ENCODE data around the gene RNASE3. TPM values are rescaled to one million over a fixed set of nuclear protein-coding genes. Genes with fewer than 3 reads are reported as not detected.
"Not testable (repeated sequence)": the region's sequence is repeated elsewhere in the genome, so short reads cannot be mapped to it uniquely, and the experiment has no call there.

Gene RNASE3
- total RNA-seq = not detected

DNA sequence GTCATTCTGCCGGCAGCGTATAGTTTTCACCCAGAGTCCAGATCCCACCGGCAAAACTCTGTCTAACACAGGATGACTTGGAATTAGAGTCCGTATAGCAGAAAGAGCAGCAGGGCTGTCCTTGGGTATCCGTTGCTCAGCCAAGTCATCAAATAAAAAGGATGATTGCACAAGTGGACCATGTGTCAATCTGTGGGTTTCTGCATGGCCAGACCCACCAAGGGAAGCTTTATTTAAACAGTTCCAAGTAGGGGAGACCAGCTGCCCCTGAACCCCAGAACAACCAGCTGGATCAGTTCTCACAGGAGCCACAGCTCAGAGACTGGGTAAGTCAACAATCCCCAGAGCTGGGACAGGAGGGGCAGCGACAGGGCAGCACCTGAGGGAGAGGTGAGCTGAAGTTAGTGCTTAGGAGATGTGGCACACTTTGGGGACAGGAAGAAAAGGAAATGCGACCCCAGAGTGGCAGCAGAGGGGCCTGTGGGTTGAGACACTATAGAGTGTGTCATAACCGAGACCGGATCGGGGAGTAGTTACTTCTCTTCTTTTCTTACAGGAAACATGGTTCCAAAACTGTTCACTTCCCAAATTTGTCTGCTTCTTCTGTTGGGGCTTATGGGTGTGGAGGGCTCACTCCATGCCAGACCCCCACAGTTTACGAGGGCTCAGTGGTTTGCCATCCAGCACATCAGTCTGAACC is at the start of gene RNASE3:
RNASE3 (plus strand) TSS at position 260 of the 700 bp plus-strand sequence; CDS start at position 562, 302 bp downstream.
- H3K9me3 Mint-ChIP-seq (ENCODE audit: low read depth); ATAC-seq; H3K27me3 Mint-ChIP-seq; intact Hi-C loops (cut with DNase I, micrococcal nuclease); H3K4me1 Mint-ChIP-seq; H3K36me3 Mint-ChIP-seq (ENCODE audit: low read depth); DNase-seq; POLR2A ChIA-PET; H3K4me3 Mint-ChIP-seq; H3K27ac Mint-ChIP-seq: not testable (repeated sequence)
- CTCF ChIA-PET = interaction anchor here (0.7 to 1.6 kb wide), 2 partner anchors 80 to 177 kb away, joined by 3 read pairs; no protein-coding TSS in a partner anchor

DNA sequence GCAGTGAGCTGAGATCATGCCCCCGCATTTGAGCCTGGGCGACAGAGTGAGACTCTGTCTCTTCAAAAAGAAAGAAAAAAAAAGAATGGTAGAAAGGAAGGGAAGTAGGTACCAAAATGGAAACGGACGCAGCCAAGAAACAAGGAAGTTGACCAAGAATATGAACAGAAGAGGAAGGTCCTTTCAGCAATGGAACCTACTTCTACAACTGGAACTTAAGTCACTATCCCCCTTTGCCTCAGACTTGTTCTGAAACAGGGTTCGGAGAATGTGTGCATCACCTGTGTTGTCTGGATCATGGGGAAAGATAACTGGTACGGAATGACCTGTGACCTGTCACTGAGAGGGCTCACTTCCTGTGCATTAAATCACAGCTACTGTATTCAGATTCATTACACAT is 44.6 kb upstream of the RNASE3 start:
- ChIA-PET CTCF (interaction anchor here (1.4 to 5.0 kb wide), 2 partner anchors 12 to 124 kb away, joined by 3 to 29 read pairs; no protein-coding TSS in a partner anchor), POLR2A (no interaction called here)

DNA sequence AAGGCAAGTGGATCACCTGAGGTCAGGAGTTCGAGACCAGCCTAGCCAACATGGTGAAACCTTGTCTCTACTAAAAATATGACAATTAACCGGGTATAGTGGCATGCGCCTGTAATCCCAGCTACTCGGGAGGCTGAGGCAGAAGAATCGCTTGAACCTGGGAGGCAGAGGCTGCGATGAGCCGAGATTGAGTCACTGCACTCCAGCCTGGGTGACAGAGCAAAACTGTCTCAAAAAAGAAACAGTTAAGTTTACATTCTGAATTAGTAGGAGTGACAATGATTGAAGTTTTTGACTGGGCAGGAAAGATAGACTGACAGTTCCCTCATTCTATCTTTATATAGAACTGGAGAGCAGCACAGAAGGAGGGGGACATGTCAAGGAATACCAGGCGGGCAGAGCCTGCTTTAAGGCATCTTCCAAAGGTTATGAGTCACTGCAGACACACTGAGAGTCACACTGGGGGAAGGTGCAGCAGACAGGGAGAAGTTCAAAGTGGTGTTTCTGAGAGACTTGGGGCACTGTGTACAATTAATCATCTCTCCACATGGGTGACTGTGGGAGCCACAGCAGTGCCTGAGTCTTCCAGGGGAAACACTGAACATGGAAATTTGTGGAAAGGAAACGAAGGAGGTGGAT is 42.8 kb upstream of the RNASE3 start:
- Mint-ChIP-seq H3K9me3 (ENCODE audit: low read depth) (no peaks in the 10 kb centered on the region), H3K4me1 (no peaks in the 10 kb centered on the region), H3K4me3 (no peak overlapping the region), H3K36me3 (ENCODE audit: low read depth) (no peaks in the 10 kb centered on the region), H3K27me3 (no peaks in the 10 kb centered on the region), H3K27ac (no peak overlapping the region)
- ChIA-PET POLR2A (no interaction called here), CTCF (interaction anchor here (0.6 to 5.0 kb wide), 5 partner anchors 8 to 457 kb away, joined by 3 to 29 read pairs (median 5); no protein-coding TSS in a partner anchor)
- no peak for ATAC-seq
- no peak for DNase-seq
- intact Hi-C loops (cut with DNase I, micrococcal nuclease) = no loop called here

More for the DNA sequence above, 44.6 kb upstream of the RNASE3 start:
- DNase-seq = no peak
- ATAC-seq = no peak
- no peaks in the 10 kb centered on the region for H3K27me3 Mint-ChIP-seq
- no peak overlapping the region for H3K27ac Mint-ChIP-seq
- H3K9me3 Mint-ChIP-seq (ENCODE audit: low read depth) = no peaks in the 10 kb centered on the region
- no peaks in the 10 kb centered on the region for H3K36me3 Mint-ChIP-seq (ENCODE audit: low read depth)
- no peaks in the 10 kb centered on the region for H3K4me1 Mint-ChIP-seq
- intact Hi-C loops (cut with DNase I, micrococcal nuclease) = no loop called here
- H3K4me3 Mint-ChIP-seq = no peak overlapping the region

- POLR2A ChIA-PET = no interaction called here
- ATAC-seq (no peak), DNase-seq (no peak)
- Mint-ChIP-seq H3K9me3 (ENCODE audit: low read depth) (no peaks in the 10 kb centered on the region), H3K36me3 (ENCODE audit: low read depth) (no peaks in the 10 kb centered on the region), H3K27me3 (no peaks in the 10 kb centered on the region), H3K4me1 (no peaks in the 10 kb centered on the region), H3K27ac (no peak overlapping the region), H3K4me3 (no peak overlapping the region)
- intact Hi-C loops (cut with DNase I, micrococcal nuclease) = no loop called here
- CTCF ChIA-PET = interaction anchor here (1.2 to 5.0 kb wide), 2 partner anchors 9 to 25 kb away, joined by 5 to 29 read pairs; no protein-coding TSS in a partner anchor
These were observed 42.1 kb upstream of the RNASE3 start for GRCh38 chr14:20848955-20849570.

GRCh38 chr14:20853042-20853441 is 38.1 kb upstream of the RNASE3 start:
- ChIA-PET POLR2A (no interaction called here), CTCF (interaction anchor here (0.8 to 1.3 kb wide), 2 partner anchors 118 to 313 kb away, joined by 3 to 5 read pairs; no protein-coding TSS in a partner anchor)
- no peak for ATAC-seq
- H3K4me3 Mint-ChIP-seq = no peak overlapping the region
- H3K4me1 Mint-ChIP-seq = no peaks in the 10 kb centered on the region
- H3K27me3 Mint-ChIP-seq = peaks cover 4% of the 10 kb centered on the region
- no peak for DNase-seq
- no peak overlapping the region for H3K27ac Mint-ChIP-seq
- no peaks in the 10 kb centered on the region for H3K9me3 Mint-ChIP-seq (ENCODE audit: low read depth)
- intact Hi-C loops (cut with DNase I, micrococcal nuclease) = no loop called here
- H3K36me3 Mint-ChIP-seq (ENCODE audit: low read depth) = no peaks in the 10 kb centered on the region

DNA sequence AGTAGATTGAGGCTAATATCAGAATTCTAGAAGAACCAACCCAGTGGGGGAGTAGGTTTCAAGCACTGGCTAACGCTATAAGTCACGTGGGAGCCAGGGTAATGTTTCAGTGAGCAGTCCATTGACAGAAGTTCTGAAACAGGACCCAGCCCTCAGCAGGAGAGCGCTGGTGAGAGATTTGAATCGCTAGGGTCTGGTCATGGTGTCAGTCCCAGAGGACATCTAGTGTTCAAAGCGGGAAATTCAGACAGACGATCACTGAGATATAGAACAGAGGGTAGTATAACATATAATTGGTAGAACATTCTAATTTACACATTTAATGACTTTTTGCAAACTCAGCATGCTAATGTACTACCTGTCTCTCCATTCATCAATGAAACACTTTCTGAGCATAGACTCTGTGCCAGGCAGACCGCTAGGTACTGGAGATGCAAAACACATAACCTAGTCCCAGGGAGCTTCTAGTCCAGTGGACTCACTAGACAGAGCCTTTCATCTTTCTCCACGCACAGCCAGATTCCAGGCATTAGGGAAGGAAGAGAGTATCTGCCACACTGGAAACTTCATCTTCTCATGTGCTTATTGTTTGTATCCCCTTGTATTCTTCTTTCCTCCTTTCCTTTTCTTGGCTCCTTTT is 35.4 kb upstream of the RNASE3 start:
- ATAC-seq = peak; percentile 92
- Mint-ChIP-seq H3K27ac (no peak overlapping the region), H3K27me3 (peaks cover 8% of the 10 kb centered on the region), H3K9me3 (ENCODE audit: low read depth) (no peaks in the 10 kb centered on the region), H3K4me1 (no peaks in the 10 kb centered on the region), H3K4me3 (no peak overlapping the region), H3K36me3 (ENCODE audit: low read depth) (no peaks in the 10 kb centered on the region)
- ChIA-PET CTCF (interaction anchor here (0.6 to 2.1 kb wide), 14 partner anchors 8 to 830 kb away, joined by 3 to 17 read pairs (median 4); no protein-coding TSS in a partner anchor), POLR2A (no interaction called here)
- intact Hi-C loops (cut with DNase I, micrococcal nuclease) = loop anchor here (1.0 to 2.0 kb wide), 3 partner anchors 99 to 185 kb away; no protein-coding TSS in a partner anchor
- DNase-seq = peak; percentile 65

DNA sequence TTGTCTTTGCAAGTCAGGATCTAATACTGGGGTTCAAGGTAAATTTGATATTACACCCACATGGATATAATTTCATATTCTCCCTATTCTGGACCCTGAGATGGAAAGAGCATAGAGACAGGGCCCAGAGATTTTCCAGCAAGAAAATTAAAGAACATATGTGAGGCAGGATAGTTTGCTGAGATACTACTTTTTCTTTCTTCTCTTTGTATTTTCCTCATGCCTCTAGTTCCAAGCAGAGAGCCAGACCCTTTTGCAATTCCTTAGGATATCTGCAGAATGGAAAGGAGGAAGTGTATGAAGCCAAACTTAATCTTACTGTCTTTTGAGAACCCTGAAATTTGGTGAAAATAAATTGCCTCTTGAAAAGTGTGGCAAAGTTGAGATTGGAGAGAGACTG is 34.0 kb upstream of the RNASE3 start:
- ChIA-PET POLR2A (no interaction called here), CTCF (interaction anchor here (0.7 to 4.0 kb wide), 24 partner anchors 10 to 527 kb away, joined by 3 to 70 read pairs (median 5); partner anchors contain the start of gene RNASE4)
- Mint-ChIP-seq H3K9me3 (ENCODE audit: low read depth) (no peaks in the 10 kb centered on the region), H3K27ac (no peak overlapping the region), H3K27me3 (peaks cover 12% of the 10 kb centered on the region), H3K4me1 (no peaks in the 10 kb centered on the region), H3K36me3 (ENCODE audit: low read depth) (no peaks in the 10 kb centered on the region), H3K4me3 (no peak overlapping the region)
- intact Hi-C loops (cut with DNase I, micrococcal nuclease) = loop anchor here (1.0 to 2.0 kb wide), 3 partner anchors 16 to 184 kb away; no protein-coding TSS in a partner anchor
- no peak for ATAC-seq
- no peak for DNase-seq

DNA sequence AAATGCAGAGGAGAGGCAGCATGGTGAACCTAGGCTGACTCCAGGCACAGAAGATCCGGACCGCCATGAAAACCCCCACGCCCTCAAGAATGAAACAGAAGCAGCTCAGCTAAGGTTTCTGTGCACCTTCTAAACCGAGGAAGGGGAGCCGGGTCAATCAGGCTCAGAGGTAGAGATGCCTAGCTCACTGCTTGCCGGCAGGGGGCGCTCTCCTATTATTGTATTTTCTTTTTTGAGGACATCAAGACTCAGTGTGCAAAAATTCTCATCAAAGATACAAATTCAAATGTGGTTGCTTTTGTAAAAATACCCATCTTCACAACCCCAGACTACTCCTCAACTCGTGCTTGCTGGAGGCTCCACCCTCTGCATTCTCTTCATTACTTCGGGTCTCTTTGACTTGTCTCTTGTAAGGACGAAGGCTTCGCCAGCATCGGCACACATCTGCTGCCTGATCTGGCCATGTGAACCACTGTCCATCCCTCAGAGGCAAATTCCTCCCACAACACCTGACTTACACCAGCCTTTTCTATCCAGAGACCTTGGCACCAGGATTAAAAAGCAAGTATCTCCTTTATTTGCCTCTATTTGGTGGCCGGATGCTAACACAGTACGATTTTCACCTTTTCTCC is 33.4 kb upstream of the RNASE3 start:
- no peak overlapping the region for H3K4me3 Mint-ChIP-seq
- H3K36me3 Mint-ChIP-seq (ENCODE audit: low read depth) = no peaks in the 10 kb centered on the region
- intact Hi-C loops (cut with DNase I, micrococcal nuclease) = loop anchor here (1.0 to 2.0 kb wide), 3 partner anchors 16 to 183 kb away; no protein-coding TSS in a partner anchor
- H3K27ac Mint-ChIP-seq = no peak overlapping the region
- H3K27me3 Mint-ChIP-seq = peaks cover 15% of the 10 kb centered on the region
- no peaks in the 10 kb centered on the region for H3K9me3 Mint-ChIP-seq (ENCODE audit: low read depth)
- ATAC-seq (peak; percentile 80), DNase-seq (peak; percentile 87)
- POLR2A ChIA-PET = interaction anchor here (0.6 kb wide), 2 partner anchors 83 to 114 kb away, joined by 5 to 7 read pairs; no protein-coding TSS in a partner anchor
- no peaks in the 10 kb centered on the region for H3K4me1 Mint-ChIP-seq
- CTCF ChIA-PET = interaction anchor here (0.6 to 4.0 kb wide), 27 partner anchors 10 to 527 kb away, joined by 3 to 70 read pairs (median 4); partner anchors contain the start of gene RNASE4

DNA sequence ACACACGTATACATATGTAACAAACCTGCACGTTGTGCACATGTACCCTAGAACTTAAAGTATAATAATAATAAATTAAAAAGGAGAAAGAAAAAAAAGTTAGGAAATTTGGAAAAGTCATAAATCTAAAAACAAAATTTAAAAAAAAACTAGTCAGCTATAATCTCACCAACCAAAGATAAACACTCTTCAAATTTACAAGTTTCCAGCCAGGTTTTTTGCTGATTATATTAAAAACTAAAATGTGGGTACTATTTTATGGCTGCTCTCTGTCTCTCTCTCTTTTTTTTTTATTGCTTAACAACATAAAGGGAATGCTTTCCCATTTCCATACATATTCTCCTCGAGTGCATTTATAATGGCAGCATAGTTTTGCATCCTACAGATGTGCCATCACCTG is 25.0 kb upstream of the RNASE3 start:
- Mint-ChIP-seq H3K36me3 (ENCODE audit: low read depth) (no peaks in the 10 kb centered on the region), H3K27ac (no peak overlapping the region), H3K9me3 (ENCODE audit: low read depth) (no peaks in the 10 kb centered on the region), H3K4me1 (no peaks in the 10 kb centered on the region), H3K27me3 (peaks cover 16% of the 10 kb centered on the region), H3K4me3 (no peak overlapping the region)
- DNase-seq (no peak), ATAC-seq (no peak)
- ChIA-PET POLR2A (no interaction called here), CTCF (interaction anchor here (0.6 to 5.3 kb wide), 6 partner anchors 8 to 174 kb away, joined by 3 to 27 read pairs (median 4); no protein-coding TSS in a partner anchor)
- intact Hi-C loops (cut with DNase I, micrococcal nuclease) = no loop called here

DNA sequence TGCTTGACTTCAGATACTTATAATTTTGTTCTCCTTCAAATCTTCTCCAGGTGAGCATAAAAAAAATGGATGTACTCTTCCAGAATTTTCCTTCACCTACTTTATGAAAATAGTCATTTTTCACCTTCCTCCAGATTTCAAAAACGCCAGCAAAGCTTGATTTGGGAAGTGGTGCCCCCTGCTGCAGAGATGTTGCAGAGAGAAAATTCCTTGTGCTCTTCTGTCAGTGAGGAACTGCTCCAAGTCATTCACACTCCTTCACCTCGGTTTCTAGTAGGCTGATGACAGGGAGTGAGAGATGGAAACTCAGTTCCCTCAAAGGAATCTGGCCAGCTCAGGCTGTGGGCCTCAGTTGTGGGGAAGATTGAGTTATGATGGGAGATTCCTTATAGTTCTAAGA is 24.2 kb upstream of the RNASE3 start:
- no peaks in the 10 kb centered on the region for H3K9me3 Mint-ChIP-seq (ENCODE audit: low read depth)
- ATAC-seq (no peak), DNase-seq (no peak)
- H3K36me3 Mint-ChIP-seq (ENCODE audit: low read depth) = no peaks in the 10 kb centered on the region
- intact Hi-C loops (cut with DNase I, micrococcal nuclease) = no loop called here
- ChIA-PET CTCF (interaction anchor here (0.6 to 5.3 kb wide), 9 partner anchors 8 to 175 kb away, joined by 3 to 27 read pairs (median 5); no protein-coding TSS in a partner anchor), POLR2A (no interaction called here)
- no peak overlapping the region for H3K4me3 Mint-ChIP-seq
- H3K27me3 Mint-ChIP-seq = peaks cover 14% of the 10 kb centered on the region
- no peak overlapping the region for H3K27ac Mint-ChIP-seq
- H3K4me1 Mint-ChIP-seq = no peaks in the 10 kb centered on the region

All from activated CD4-positive, alpha-beta T cell treated with anti-CD3 and anti-CD28 coated beads for 36 hours (primary cell).